HG03025 (cell line): Measurements from ENCODE around the gene HOXB13.

Experiments used
- ATAC-seq: cut with Tn5 transposase; IDR thresholded peaks from one replicate; pipeline ENCODE4 v1.9.1; 2021; ENCODE audit warnings: mild to moderate bottlenecking, moderate library complexity; ENCODE audit not compliant: unreplicated experiment, low FRiP score

Gene HOXB13

GRCh38 chr17:48749621-48750553 is 21.3 kb upstream of the HOXB13 start:
- ATAC-seq, result no peak

DNA sequence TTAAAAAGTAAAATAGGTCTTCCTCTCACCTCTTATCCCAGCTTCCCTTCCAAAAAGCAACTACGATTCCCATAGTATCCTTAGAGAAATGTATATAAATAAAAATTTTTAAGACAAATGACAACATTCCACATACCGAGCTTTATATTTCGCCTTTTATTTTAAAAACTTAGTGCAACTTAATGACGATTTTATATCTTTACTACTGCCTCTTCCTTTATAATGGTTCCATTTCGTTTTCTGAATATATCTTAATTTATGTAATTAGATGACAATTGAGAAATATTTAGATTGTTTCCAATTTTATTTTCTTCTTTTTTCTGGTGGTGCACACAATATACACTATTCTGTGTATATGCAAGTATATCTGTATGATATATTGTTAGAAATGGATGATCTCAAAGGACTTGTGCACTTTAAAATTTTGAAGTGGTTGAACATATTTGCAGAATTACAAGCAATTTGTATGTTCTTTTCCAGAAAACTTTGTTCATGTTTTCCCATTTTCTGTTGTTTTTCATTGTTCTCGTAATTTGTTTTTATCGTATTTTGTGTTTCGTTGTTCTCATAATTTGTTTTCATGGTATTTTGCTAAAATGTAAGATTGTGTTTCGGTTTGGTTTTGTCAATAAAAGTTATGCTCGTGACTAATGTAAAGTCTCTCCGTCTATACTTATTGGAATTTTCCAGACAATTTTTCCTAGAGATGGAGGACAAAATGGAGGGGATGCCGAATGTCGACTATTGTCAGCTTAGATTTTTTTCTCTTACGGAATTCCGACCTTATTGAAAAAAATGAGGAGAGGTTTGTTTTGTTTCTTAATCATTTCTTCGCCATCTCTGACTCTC is 20.4 kb upstream of the HOXB13 start:
- no peak for ATAC-seq

GRCh38 chr17:48747445-48748363 is 19.2 kb upstream of the HOXB13 start:
- ATAC-seq, result no peak

- ATAC-seq, result no peak
These were observed 18.4 kb upstream of the HOXB13 start for GRCh38 chr17:48746916-48747444.

GRCh38 chr17:48745381-48746275 is 17.1 kb upstream of the HOXB13 start:
- ATAC-seq, result no peak

- ATAC-seq, result no peak
These were observed 12.0 kb upstream of the HOXB13 start for GRCh38 chr17:48740537-48740936.

DNA sequence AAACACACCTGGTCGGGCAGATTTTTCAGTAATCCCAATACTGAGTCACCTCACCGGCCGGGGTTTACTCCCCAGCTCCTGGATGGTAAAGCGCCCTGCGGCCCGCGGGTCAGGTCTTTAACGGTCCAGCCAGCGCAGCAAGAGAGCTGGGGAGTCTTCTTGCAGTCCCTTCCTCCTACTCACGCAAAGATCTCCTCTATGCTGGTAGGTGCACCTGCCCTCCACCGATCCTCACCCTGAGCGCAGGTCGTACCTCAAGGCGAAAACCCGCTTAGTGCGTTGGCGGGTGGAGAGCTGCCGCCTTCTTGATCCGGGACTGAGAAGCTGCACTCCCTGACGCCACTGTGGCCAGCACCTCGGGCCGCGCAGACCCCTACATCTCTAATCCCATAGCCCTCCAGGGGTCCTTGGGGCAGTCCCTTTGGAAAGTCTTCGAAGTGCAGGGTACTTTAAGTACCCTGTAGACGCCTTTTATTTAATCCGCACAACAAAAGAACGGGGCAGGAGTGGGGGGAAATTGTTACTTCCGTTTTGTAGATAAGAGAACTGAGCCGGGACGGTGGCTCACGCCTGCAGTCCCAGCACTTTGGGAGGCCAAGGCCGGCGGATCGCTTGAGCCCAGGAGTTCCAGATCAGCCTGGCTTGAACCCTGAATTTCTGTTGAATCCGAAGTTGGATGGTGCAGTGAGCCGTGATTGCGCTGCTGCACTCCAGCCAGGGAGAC is 10.4 kb upstream of the HOXB13 start:
- no peak for ATAC-seq

- ATAC-seq, result no peak
These were observed 9.9 kb upstream of the HOXB13 start for GRCh38 chr17:48738424-48738802.

GRCh38 chr17:48737330-48738043 is 8.9 kb upstream of the HOXB13 start:
- ATAC-seq, result no peak

DNA sequence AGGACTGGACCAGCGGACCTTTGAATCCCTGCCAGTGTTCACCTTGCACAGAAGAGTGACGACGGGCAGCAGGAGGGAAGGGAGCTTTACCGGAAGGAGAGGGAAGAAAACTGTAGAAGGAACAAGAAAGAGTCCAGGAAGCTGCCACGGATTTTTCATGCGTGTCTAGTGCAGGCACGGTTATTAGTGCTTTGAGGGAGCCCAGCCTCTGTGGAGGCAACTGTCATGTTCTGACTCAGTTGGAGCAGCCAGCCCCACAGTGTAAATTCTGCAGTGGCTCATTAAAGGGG is 6.5 kb upstream of the HOXB13 start:
- no peak for ATAC-seq

GRCh38 chr17:48734333-48735061 is 5.9 kb upstream of the HOXB13 start:
- no peak for ATAC-seq

GRCh38 chr17:48733632-48734328 is 5.2 kb upstream of the HOXB13 start:
- no peak for ATAC-seq

GRCh38 chr17:48732688-48733629 is 4.4 kb upstream of the HOXB13 start:
- ATAC-seq, result no peak

GRCh38 chr17:48731355-48731754 is 2.8 kb upstream of the HOXB13 start:
- no peak for ATAC-seq

DNA sequence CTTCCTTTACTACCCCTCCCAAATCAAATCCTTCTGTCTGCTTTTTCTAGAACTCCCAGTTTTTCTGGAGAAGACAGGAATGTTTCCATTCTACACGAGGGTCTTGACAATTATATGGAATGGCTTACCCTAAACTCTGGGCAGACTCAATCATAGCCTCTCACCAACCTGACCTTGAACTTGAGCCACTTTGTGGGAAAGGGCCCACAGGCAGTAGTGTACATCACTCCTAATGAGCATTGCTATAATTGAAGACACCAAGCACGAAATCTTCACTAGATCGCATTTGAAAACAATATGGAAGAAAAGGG is 1.6 kb upstream of the HOXB13 start:
- no peak for ATAC-seq
